HAP-1 (cell line): Measurements from ENCODE around the gene IQCH.
"Not testable (repeated sequence)": the region's sequence is repeated elsewhere in the genome, so short reads cannot be mapped to it uniquely, and the experiment has no call there.

ENCODE experiments used
- DNase-seq, 2 experiments: peaks; one replicate each; pipeline ENCODE4 v3.0.0-alpha.2; 2016 to 2020; ENCODE audit warnings: low spot score in 2 of 2
- H3K27me3 ChIP-seq: fragments of 250-450 bp; sonication (Bioruptor Pico); 2 replicates; pipeline ENCODE4 v1.5.1; 2020; ENCODE audit warnings: low read depth, mild to moderate bottlenecking, moderate library complexity
- H3K36me3 ChIP-seq: fragments of 250-450 bp; sonication (Bioruptor Pico); replicated peaks from 2 replicates; pipeline ENCODE4 v1.5.1; 2020; ENCODE audit warnings: mild to moderate bottlenecking
- H3K4me1 ChIP-seq: fragments of 250-450 bp; sonication (Bioruptor Pico); 2 replicates; pipeline ENCODE4 v1.5.1; 2020; ENCODE audit warnings: mild to moderate bottlenecking
- H3K4me3 ChIP-seq: fragments of 250-450 bp; sonication (Bioruptor Pico); 2 replicates; pipeline ENCODE4 v1.5.1; 2020; ENCODE audit warnings: mild to moderate bottlenecking, moderate library complexity
- H3K9me3 ChIP-seq: fragments of 250-450 bp; sonication (Bioruptor Pico); 2 replicates; pipeline ENCODE4 v1.5.1; 2020; ENCODE audit warnings: mild to moderate bottlenecking, moderate library complexity
- in situ Hi-C: fragments of 300-500 bp; cut with MboI; formaldehyde crosslinking; loops from 3 replicates; pipeline ENCODE4 v1.14.3; 2020; ENCODE audit warnings: low sequenced_read_pairs, inconsistent platforms, mixed read lengths

Gene IQCH

DNA sequence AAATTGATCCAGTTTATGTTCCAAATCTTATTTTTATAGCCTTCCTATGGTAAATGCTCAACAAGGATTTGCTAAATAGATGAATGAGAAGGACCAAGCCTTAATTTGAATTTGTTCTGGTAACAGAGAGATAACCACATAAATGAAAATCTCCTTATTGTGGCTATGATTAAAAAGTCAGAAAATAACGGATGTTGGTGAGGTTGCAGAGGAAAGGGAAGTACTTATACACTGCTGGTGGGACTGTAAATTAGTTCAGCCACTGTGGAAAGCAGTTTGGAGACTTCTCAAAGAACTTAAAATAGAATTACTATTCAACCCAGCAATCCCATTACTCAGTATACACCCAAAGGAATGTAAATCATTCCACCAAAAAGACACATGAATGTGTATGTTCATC lies 26.3 kb upstream of the IQCH start:
- Histone ChIP-seq H3K36me3 (peaks cover 35% of the 10 kb centered on the region), H3K4me3 (no peak overlapping the region), H3K4me1 (no peaks in the 10 kb centered on the region), H3K9me3 (no peaks in the 10 kb centered on the region), H3K27me3 (no peaks in the 10 kb centered on the region)
- in situ Hi-C loops, result no loop called here
- DNase-seq, result no peak

DNA sequence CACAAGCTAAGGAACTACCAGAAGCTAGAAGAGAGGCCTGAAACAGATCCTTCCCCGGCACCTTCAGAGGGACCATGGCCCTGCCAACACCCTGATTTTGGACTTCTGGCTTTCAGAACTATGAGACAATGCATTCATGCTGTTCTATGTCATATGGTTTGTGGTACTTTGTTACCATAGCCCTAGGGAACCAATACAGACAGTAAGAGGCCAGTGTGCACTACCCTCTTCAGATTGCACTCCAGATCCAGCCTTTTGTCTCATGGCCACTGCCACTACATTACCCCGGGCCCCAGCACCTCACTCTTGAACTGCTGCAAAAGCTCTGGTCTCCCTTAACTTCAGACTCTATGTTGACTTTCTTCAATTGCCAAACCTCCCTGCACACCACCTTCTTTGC lies 24.1 kb upstream of the IQCH start:
- H3K36me3 ChIP-seq, result peaks cover 43% of the 10 kb centered on the region
- in situ Hi-C loops, result no loop called here

DNA sequence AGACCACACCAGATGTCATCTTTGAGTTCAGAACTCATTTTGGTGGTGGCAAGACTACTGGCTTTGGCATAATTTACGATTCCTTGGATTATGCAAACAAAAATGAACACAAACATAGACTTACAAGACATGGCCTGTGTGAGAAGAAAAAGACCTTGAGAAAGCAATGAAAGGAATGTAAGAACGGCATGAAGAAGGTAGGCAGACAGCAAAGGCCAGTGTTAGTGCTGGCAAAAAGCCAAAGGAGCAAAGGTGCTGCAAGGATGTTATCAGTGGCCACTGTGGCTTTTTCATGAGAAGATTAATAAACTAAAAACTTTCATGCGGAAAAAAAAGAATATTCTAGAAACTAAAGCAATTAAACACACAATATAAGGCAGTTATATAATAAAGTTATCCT lies 22.0 kb upstream of the IQCH start:
- H3K36me3 ChIP-seq, result peaks cover 42% of the 10 kb centered on the region
- no peaks in the 10 kb centered on the region for H3K27me3 ChIP-seq
- in situ Hi-C loops, result no loop called here
- no peak for DNase-seq
- no peak overlapping the region for H3K4me3 ChIP-seq
- no peaks in the 10 kb centered on the region for H3K9me3 ChIP-seq
- H3K4me1 ChIP-seq, result no peaks in the 10 kb centered on the region

More for the DNA sequence above, 24.1 kb upstream of the IQCH start:
- Histone ChIP-seq H3K27me3 (no peaks in the 10 kb centered on the region), H3K4me3 (no peak overlapping the region), H3K4me1 (no peaks in the 10 kb centered on the region), H3K9me3 (no peaks in the 10 kb centered on the region)
- DNase-seq, result no peak

DNA sequence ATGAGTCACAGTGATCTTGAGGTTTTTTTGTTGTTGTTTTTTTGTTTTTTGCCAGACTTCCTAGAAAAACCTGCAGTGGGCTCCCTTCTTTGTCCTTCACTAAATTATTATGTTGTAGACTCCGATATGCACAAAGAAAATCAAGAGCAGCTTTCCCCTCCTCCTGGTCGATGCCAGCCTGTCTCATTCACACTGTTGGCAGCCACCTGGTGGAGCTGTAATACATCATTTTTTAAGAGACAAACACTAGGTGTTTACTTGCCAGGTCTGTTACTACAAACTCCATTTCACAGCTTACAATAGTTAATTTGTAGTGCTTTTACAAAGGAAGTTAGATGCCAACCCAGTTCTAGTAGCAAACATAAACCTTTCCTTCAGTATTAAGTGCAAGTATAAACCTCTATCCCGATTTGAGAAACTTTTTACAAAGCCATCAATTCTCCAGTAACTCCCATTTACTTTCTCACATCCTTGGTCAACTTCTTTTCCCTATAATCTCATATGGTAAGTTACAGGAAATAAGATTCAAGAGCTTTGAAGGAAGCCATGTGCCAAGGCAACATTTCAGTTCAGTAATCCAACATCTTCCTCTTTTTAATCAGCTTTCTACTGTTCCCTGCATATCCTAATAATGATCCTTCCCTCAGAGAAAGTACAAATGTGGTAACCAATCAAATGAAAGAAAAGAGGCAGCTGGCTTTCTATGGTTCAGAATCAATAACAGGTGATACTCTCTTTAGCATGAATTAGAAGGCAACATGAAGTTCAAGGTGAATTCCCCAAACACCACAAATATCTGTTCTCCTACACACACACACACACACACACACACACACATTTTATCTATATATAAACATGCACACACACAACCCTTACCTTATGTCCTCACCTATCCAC lies 14.1 kb upstream of the IQCH start:
- H3K27me3 ChIP-seq, result no peaks in the 10 kb centered on the region

DNA sequence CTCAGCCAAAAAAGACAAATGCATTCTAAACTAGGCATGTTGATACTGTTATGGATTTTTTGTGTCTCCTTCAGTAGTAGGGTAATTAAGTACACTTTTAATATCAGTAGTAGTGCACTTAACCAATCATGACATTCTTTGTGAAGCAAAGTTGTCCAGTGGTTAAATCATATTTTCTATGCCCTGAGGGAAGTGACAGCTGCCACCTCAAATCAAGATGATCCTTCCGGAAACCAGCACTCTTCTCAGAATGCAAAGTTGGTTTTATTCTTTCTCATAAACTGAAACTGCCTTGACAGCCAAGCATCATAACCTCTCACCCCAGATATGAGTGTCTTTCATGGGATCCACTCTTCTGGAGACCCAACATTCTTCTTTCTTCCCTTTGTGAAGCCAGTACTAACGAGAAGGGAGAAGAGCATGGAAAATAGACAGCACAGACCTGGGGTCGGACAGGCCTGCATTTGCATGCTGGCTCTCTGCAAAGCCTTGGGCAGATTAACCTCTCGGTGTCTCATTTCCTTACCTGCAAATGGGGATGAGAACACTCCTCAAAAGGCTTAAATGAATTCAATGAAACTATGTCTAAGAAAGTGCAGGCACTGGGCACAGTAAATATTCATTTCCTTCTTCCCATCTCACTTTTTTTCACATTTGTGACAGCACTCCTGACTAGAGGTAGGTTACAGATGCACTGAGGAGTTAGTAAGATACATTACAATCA lies 13.3 kb upstream of the IQCH start:
- no peak overlapping the region for H3K4me3 ChIP-seq
- in situ Hi-C loops, result no loop called here
- no peak for DNase-seq

More for the DNA sequence above, 14.1 kb upstream of the IQCH start:
- Histone ChIP-seq H3K9me3 (no peaks in the 10 kb centered on the region), H3K36me3 (peaks cover under 1% of the 10 kb centered on the region; the same call in 1 of the 2 replicates), H3K4me3 (no peak overlapping the region), H3K4me1 (peaks cover 5% of the 10 kb centered on the region; the same call in 1 of the 2 replicates)
- in situ Hi-C loops, result no loop called here
- peak in 1 of 2 experiments; percentile 37 for DNase-seq

DNA sequence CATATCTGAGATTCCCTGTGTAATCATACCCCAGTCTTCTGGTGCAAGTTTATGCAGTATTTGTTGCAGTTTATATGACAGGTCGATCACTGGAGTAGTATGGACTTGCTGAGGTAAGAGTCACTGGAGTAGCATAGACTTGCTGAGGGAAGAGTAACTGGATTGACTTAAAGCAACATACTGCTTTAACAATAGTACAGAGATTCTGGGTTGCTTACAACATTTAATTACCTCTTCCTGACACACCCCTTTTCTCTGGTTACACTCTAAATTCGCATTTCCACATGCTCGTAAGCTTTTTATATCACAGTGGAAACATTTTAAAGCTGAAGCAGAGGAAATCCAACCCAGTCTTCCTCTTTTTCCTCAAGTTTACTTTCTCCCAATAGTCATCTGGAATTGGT lies 11.9 kb upstream of the IQCH start:
- DNase-seq, result no peak
- H3K4me1 ChIP-seq, result peaks cover 6% of the 10 kb centered on the region; the same call in 1 of the 2 replicates
- peaks cover 5% of the 10 kb centered on the region; the same call in 1 of the 2 replicates for H3K36me3 ChIP-seq
- H3K4me3 ChIP-seq, result no peak overlapping the region
- in situ Hi-C loops, result no loop called here
- no peaks in the 10 kb centered on the region for H3K9me3 ChIP-seq
- no peaks in the 10 kb centered on the region for H3K27me3 ChIP-seq

More for the DNA sequence above, 13.3 kb upstream of the IQCH start:
- no peaks in the 10 kb centered on the region for H3K9me3 ChIP-seq
- peaks cover 5% of the 10 kb centered on the region; the same call in 1 of the 2 replicates for H3K36me3 ChIP-seq
- H3K4me1 ChIP-seq, result peaks cover 5% of the 10 kb centered on the region; the same call in 1 of the 2 replicates
- no peaks in the 10 kb centered on the region for H3K27me3 ChIP-seq

DNA sequence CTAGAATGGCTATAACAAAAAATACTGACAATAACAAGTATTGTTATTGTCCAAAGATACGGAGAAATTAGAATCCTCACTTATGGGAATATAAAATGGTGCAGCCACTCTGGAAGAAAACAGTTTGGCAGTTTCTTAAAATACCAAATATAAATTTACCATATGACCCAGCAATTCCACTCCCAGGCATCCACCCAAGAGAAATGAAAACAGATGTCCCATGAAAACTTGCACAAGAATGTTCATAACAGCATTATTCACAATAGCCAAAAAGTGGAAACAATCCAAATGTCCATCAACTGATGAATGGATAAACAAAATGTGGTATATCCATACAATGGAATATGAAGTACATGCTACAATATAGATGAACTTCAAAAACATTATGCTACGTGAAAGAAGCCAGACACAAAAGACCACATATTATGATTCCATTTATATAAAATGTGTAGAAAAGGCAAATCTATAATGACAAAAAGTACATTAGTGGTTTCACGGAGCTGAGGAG lies 9.6 kb upstream of the IQCH start:
- no peak overlapping the region for H3K4me3 ChIP-seq
- H3K27me3 ChIP-seq, result no peaks in the 10 kb centered on the region
- no peak for DNase-seq
- in situ Hi-C loops, result no loop called here
- peaks cover 15% of the 10 kb centered on the region for H3K4me1 ChIP-seq
- peaks cover 5% of the 10 kb centered on the region; the same call in 1 of the 2 replicates for H3K36me3 ChIP-seq
- H3K9me3 ChIP-seq, result no peaks in the 10 kb centered on the region

DNA sequence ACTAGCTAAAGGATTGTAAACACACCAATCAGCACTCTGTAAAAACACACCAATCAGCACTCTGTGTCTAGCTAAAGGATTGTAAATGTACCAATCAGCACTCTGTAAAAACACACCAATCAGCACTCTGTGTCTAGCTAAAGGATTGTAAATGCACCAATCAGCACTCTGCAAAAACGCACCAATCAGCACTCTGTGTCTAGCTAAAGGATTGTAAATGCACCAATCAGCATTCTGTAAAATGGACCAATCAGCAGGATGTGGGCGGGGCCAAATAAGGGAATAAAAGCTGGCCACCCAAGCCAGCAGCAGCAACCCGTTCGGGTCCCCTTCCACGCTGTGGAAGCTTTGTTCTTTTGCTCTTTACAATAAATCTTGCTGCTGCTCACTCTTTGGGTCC lies 8.0 kb upstream of the IQCH start:
- H3K36me3 ChIP-seq, in situ Hi-C loops, H3K27me3 ChIP-seq, H3K4me3 ChIP-seq, H3K9me3 ChIP-seq, DNase-seq: not testable (repeated sequence)
- H3K4me1 ChIP-seq, result peaks cover 15% of the 10 kb centered on the region

DNA sequence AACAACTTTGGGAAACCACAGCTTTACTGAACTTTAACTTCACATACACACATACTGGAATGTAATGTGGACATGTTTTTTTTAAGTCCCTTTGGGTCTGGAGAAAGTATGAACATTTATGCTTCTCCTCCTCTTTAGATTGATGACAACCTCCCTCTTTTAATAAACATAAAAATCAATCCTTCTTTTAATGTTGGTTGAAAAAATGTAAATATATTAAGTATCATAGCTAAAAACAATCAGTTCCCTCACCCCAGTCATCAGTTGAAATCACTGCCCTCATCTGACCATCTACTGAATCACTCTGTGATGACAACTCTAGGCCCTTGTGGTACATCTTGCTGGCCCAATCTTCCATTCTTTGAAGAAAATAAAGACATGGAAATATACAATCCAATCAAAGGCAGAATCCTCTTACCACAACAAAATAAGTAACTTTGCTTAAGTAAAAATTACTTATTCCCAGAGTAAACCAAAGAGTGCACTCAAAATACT lies 6.5 kb upstream of the IQCH start:
- in situ Hi-C loops, result no loop called here
- Histone ChIP-seq H3K4me1 (peaks cover 15% of the 10 kb centered on the region), H3K27me3 (no peaks in the 10 kb centered on the region), H3K9me3 (no peaks in the 10 kb centered on the region), H3K4me3 (no peak overlapping the region), H3K36me3 (peaks cover 5% of the 10 kb centered on the region; the same call in 1 of the 2 replicates)
- no peak for DNase-seq

DNA sequence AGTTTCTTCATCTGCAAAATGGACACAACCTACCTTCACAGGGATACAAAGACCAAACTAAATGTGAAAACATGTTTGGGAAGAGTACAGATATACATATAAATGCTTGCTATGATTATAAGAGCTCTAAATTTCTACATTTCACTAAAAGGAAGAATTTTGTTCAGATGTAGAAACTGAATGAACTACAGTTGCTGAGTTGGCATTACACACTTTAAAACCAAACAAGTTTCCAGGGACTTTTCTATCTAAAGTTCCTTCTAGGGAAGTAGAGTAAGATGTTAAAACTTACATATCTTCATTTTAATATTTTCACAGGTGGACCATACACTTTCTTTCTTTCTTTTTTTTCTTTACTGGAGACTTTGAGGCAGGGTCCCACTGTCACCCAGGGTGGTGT lies 4.8 kb upstream of the IQCH start:
- peaks cover 5% of the 10 kb centered on the region; the same call in 1 of the 2 replicates for H3K36me3 ChIP-seq
- H3K9me3 ChIP-seq, result no peaks in the 10 kb centered on the region
- no peak overlapping the region for H3K4me3 ChIP-seq
- H3K4me1 ChIP-seq, result peaks cover 15% of the 10 kb centered on the region
- no peak for DNase-seq
- in situ Hi-C loops, result no loop called here
- H3K27me3 ChIP-seq, result no peaks in the 10 kb centered on the region

DNA sequence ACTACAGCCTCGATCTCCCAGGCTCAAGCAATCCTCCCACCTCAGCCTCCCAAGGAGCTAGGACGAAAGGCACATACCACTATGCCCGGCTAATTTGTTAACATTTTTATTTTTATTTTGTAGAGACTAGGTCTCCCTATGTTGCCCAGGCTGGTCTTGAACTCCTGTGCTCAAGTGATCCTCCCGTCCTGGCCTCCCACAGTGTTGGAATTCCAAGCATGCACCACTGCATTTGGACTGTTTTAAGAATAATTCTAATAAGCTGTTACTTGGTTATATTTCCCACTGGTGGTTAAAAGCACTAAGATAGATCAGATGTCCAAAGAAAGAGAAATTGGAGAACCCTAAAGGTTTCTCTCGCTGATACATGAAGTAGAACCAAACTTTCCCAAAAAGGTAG lies 3.3 kb upstream of the IQCH start:
- DNase-seq, result no peak
- Histone ChIP-seq H3K9me3 (no peaks in the 10 kb centered on the region), H3K36me3 (no peaks in the 10 kb centered on the region), H3K27me3 (no peaks in the 10 kb centered on the region), H3K4me3 (no peak overlapping the region), H3K4me1 (peaks cover 17% of the 10 kb centered on the region)
- in situ Hi-C loops, result no loop called here

DNA sequence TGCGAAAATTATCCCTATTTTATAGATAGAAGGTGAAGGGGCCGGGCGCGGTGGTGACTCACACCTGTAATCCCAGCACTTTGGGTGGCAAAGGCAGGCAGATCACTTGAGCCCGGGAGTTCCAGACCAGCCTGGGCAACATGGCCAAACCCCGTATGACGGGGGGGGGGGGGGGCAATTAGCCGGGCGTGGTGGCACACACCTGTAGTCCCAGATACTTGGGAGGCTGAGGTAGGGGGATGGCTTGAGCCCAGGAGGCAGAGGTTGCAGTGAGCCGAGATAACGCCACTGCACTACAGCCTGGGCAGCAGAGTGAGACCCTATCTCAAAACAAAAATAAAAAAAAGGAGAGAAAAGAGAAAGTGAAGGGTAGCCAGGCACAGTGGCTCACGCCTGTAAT lies 1.5 kb upstream of the IQCH start:
- in situ Hi-C loops, result no loop called here
- DNase-seq, result no peak
- Histone ChIP-seq H3K27me3 (no peaks in the 10 kb centered on the region), H3K36me3 (no peaks in the 10 kb centered on the region), H3K4me3 (peak overlapping the region; percentile 95), H3K9me3 (no peaks in the 10 kb centered on the region), H3K4me1 (peaks cover 13% of the 10 kb centered on the region)

DNA sequence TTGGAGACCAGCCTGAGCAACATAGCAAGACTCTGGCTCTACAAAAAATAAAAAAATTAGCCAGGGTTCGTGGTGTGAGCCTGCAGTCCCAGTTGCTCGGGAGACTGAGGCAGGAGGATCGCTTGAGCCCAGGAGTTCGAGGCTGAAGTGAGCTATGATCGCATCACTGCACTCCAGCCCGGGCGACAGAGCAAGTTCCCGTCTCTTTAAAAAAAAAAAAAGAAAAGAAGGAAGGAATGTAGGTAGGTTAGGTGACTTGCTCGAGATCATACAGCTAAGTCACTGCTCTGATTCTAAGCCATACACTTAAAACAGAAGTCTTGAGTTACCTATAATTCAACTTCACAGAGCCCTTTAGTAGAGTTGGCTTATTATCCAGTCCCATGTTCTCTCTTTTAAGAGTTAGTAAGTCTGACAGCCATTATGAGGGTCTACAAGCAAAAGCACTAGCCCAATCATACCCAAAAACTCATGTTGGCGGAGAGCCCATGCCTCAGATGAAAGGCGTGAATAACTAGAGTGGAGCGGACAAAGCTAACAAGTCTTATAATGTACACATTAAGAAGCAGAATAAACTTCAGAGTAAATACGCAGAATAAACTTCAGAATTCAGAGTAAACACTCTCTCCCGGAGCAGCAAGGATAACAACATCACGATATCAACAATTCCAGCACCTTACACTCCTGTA lies 893 bp upstream of the IQCH start:
- in situ Hi-C loops, result no loop called here
- no peaks in the 10 kb centered on the region for H3K9me3 ChIP-seq
- H3K27me3 ChIP-seq, result no peaks in the 10 kb centered on the region
- peak in 1 of 2 experiments; percentile 15 for DNase-seq
- H3K36me3 ChIP-seq, result no peaks in the 10 kb centered on the region
- H3K4me3 ChIP-seq, result peak overlapping the region; percentile 95
- H3K4me1 ChIP-seq, result peaks cover 8% of the 10 kb centered on the region
